ENCODE measurements around the gene FAM53A. TPM values are rescaled to one million over a fixed set of nuclear protein-coding genes. Genes with fewer than 3 reads are reported as not detected.

Gene FAM53A
- total RNA-seq, 4 donors from 2014 or later = 6.1 to 33.7 (median 13.6) TPM

- Histone ChIP-seq H3K9me3 (peaks cover 0 to 11% (median 0%) of the 10 kb centered on the region in 4 donors), H3K4me3 (no peak overlapping the region), H3K27ac (no peak overlapping the region), H3K4me1 (no peaks in the 10 kb centered on the region), H3K36me3 (peaks cover 0 to 5% (median 0%) of the 10 kb centered on the region in 3 donors), H3K27me3 (no peaks in the 10 kb centered on the region)
- no peak for DNase-seq (ENCODE audit: low spot score in 2 of 2)
- TF ChIP-seq POLR2A (IDR thresholded peaks at IDR 0.05) = no peak
- no peak for TF ChIP-seq EP300 (IDR thresholded peaks at IDR 0.05)
- no peak for TF ChIP-seq CTCF (IDR thresholded peaks at IDR 0.05)
- WGBS, 2 donors = 85% methylated on average over 31 to 37 of the region's 37 CpGs
These were observed 69.1 kb downstream of the FAM53A start for GRCh38 chr4:1614854-1615595.

DNA sequence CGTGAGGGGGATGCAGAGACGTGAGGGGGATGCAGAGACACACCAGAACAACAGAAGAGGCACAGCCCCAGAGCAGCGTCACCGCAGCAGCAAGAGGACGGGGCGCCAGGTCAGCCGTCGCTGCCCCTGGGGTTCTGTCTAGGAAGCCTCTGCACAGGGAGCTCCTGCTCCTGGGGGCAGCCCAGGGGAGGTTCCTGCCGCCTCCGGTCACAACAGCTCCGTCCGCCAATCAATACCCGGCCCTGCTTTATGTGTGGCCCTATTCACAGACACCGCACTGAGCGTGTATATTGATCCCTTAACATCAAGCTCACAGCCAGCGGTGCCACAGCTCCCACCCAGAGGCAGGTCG lies 69.6 kb downstream of the FAM53A start:
- no peak for TF ChIP-seq POLR2A (IDR thresholded peaks at IDR 0.05)
- TF ChIP-seq CTCF (IDR thresholded peaks at IDR 0.05) = no peak
- no peak for TF ChIP-seq EP300 (IDR thresholded peaks at IDR 0.05)
- H3K27ac ChIP-seq = no peak overlapping the region
- peaks cover 0 to 11% (median 0%) of the 10 kb centered on the region in 4 donors for H3K9me3 ChIP-seq
- 73% methylated on average over 17 of the region's 17 CpGs for WGBS, 2 donors
- no peaks in the 10 kb centered on the region for H3K27me3 ChIP-seq
- peaks cover 0 to 5% (median 0%) of the 10 kb centered on the region in 3 donors for H3K36me3 ChIP-seq
- DNase-seq (ENCODE audit: low spot score in 2 of 2) = no peak
- H3K4me1 ChIP-seq = no peaks in the 10 kb centered on the region
- H3K4me3 ChIP-seq = no peak overlapping the region

DNA sequence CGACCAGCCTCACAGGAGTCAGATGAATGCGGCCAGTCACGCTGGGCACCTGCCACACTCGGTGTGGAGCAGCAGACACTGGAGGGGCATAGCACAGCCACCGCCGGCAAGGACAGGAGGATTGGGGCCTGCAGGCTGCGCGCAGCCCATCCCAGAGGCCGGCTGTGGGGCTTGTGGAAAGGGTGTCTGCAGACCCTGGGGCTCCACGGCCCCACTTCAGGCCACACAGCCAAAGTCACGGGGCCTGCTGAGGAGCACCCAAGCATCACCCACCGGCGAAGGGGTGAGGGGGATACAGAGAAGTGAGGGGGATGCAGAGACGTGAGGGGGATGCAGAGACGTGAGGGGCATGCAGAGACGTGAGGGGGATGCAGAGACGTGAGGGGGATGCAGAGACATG lies 70.1 kb downstream of the FAM53A start:
- no peaks in the 10 kb centered on the region for H3K4me1 ChIP-seq
- no peak for DNase-seq (ENCODE audit: low spot score in 2 of 2)
- no peak for TF ChIP-seq EP300 (IDR thresholded peaks at IDR 0.05)
- no peak for TF ChIP-seq CTCF (IDR thresholded peaks at IDR 0.05)
- no peak for TF ChIP-seq POLR2A (IDR thresholded peaks at IDR 0.05)
- peaks cover 0 to 11% (median 0%) of the 10 kb centered on the region in 4 donors for H3K9me3 ChIP-seq
- H3K27ac ChIP-seq = no peak overlapping the region
- peaks cover 0 to 5% (median 0%) of the 10 kb centered on the region in 3 donors for H3K36me3 ChIP-seq
- H3K4me3 ChIP-seq = no peak overlapping the region
- H3K27me3 ChIP-seq = no peaks in the 10 kb centered on the region
- 78 to 93% methylated on average over 14 to 17 of the region's 17 CpGs for WGBS, 2 donors

DNA sequence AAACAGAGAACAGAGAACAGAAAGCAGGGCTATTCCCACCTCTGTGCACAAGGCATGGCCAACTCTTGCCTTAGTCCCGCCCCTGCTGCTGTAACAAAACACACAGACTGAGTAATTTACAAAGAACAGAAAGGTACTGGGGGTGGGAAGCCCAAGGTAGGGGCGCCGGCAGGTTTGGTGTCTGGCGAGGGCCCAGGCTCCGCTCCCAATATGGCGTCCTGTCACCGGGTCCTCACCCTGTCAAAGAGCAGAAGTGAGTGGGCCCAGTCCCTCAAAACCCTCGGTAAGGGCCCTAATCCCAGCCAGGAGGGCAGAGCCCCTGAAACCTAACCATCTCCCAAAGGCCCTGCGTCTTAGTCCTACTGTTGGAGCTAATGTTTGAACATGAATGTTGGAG lies 71.0 kb downstream of the FAM53A start:
- Histone ChIP-seq H3K27me3 (no peaks in the 10 kb centered on the region), H3K4me1 (no peaks in the 10 kb centered on the region), H3K27ac (no peak overlapping the region), H3K4me3 (no peak overlapping the region), H3K36me3 (peaks cover 0 to 4% (median 0%) of the 10 kb centered on the region in 3 donors), H3K9me3 (peaks cover 0 to 7% (median 0%) of the 10 kb centered on the region in 4 donors)
- TF ChIP-seq POLR2A (IDR thresholded peaks at IDR 0.05) (no peak), CTCF (IDR thresholded peaks at IDR 0.05) (no peak), EP300 (IDR thresholded peaks at IDR 0.05) (no peak)
- whole genome bisulfite sequencing, 2 donors = 75 to 77% methylated on average over 6 to 9 of the region's 9 CpGs
- no peak for DNase-seq (ENCODE audit: low spot score in 2 of 2)

GRCh38 chr4:1612278-1613098 lies 71.6 kb downstream of the FAM53A start:
- TF ChIP-seq POLR2A (IDR thresholded peaks at IDR 0.05) (no peak), CTCF (IDR thresholded peaks at IDR 0.05) (no peak), EP300 (IDR thresholded peaks at IDR 0.05) (no peak)
- no peak for DNase-seq (ENCODE audit: low spot score in 2 of 2)
- H3K36me3 ChIP-seq = no peaks in the 10 kb centered on the region
- no peaks in the 10 kb centered on the region for H3K4me1 ChIP-seq
- 77% methylated on average over 19 to 29 of the region's 29 CpGs for WGBS, 2 donors
- H3K27ac ChIP-seq = no peak overlapping the region
- H3K9me3 ChIP-seq = peaks cover 0 to under 1% (median 0%) of the 10 kb centered on the region in 4 donors
- H3K4me3 ChIP-seq = no peak overlapping the region
- H3K27me3 ChIP-seq = no peaks in the 10 kb centered on the region
